Upper lobe of left lung (tissue), 6 donors: Measurements from ENCODE around the gene MKRN1. TPM values are rescaled to one million over a fixed set of nuclear protein-coding genes. Genes with fewer than 3 reads are reported as not detected.
A peak's percentile ranks its signal among the peaks of the same experiment; 100 is the strongest.
"Not testable (repeated sequence)": the region's sequence is repeated elsewhere in the genome, so short reads cannot be mapped to it uniquely, and the experiment has no call there.

Source experiments
- ATAC-seq, 2 donors: fragments of 200-7000 bp; cut with Tn5 transposase; one replicate each; pipeline ENCODE4 v1.9.1; 2022; ENCODE audit warnings: mild to moderate bottlenecking in 2 of 2, moderate library complexity in 2 of 2; ENCODE audit not compliant: low FRiP score in 2 of 2
- DNase-seq, 2 donors: peaks; one replicate each; pipeline ENCODE4 v3.0.0-alpha.2; 2019 to 2020
- H3K27ac ChIP-seq, 4 donors: fragments of 200-600 bp; sonication (generic); one replicate each; pipeline ENCODE4 v1.5.1; 2016 to 2019
- H3K27me3 ChIP-seq, 4 donors: fragments of 200-600 bp; sonication (generic); one replicate each; pipeline ENCODE4 v1.5.1; 2017 to 2019
- H3K36me3 ChIP-seq, 4 donors: fragments of 200-600 bp; sonication (generic); one replicate each; pipeline ENCODE4 v1.5.1; 2016 to 2019
- H3K4me1 ChIP-seq, 4 donors: fragments of 200-600 bp; sonication (generic); one replicate each; pipeline ENCODE4 v1.5.1; 2018 to 2019
- H3K4me3 ChIP-seq, 4 donors: fragments of 200-600 bp; sonication (generic); one replicate each; pipeline ENCODE4 v1.5.1; 2017 to 2019; ENCODE audit warnings: mild to moderate bottlenecking in 2 of 4, moderate library complexity in 1 of 4
- H3K9me3 ChIP-seq, 4 donors: fragments of 200-600 bp; sonication (generic); one replicate each; pipeline ENCODE4 v1.5.1; 2018 to 2019
- EP300 ChIP-seq, 4 donors: sonication (generic); formaldehyde crosslinking; IDR thresholded peaks; one replicate each; pipeline ENCODE4 v1.5.1; 2017; ENCODE audit warnings: antibody characterized with exemption in 4 of 4, control low read depth in 2 of 4
- POLR2A ChIP-seq, 4 donors: fragments of 450-650 bp; IDR thresholded peaks; one replicate each; pipeline ENCODE4 v1.5.1; 2016 to 2017; ENCODE audit warnings: antibody characterized with exemption in 4 of 4, mild to moderate bottlenecking in 2 of 4
- POLR2AphosphoS5 ChIP-seq, 2 donors: sonication (generic); formaldehyde crosslinking; IDR thresholded peaks; one replicate each; pipeline ENCODE4 v1.5.1; 2017; ENCODE audit warnings: antibody characterized with exemption in 2 of 2
- WGBS, 2 donors: methylation state at CpG; one replicate each; pipeline ENCODE4 v1.1.5; 2017 to 2018; 5-methylcytosine and 5-hydroxymethylcytosine counted together
- total RNA-seq, 6 donors: library from RNA; depleted of rRNA in 4 of 6; stranded (reverse); fragments of >200 nt in 4 of 6; gene quantifications; one replicate each; pipeline versions ENCODE4 v1.1.0 to v1.2.1, GENCODE V29; 2016 to 2021
- TF ChIP-seq, protein P1 (sequence below), 6 experiments: fragments of 450-650 bp in 4 of 6; fragments of 200-600 bp in 2 of 6; sonication (generic) in 2 of 6; IDR thresholded peaks; one replicate each; pipeline ENCODE4 v1.5.1; 2016 to 2019; ENCODE audit warnings: antibody characterized with exemption in 6 of 6
- donor health status: DM: no; HTN: no; CAD: no; lungs with moderate emphysema.
- donor health status: DM: no; HTN: yes; CAD: no; lungs with severe emphysema.

MKRN1 gene
- total RNA-seq, 6 donors from 2014 or later, result 64.9 to 123 (median 97.9) TPM

DNA sequence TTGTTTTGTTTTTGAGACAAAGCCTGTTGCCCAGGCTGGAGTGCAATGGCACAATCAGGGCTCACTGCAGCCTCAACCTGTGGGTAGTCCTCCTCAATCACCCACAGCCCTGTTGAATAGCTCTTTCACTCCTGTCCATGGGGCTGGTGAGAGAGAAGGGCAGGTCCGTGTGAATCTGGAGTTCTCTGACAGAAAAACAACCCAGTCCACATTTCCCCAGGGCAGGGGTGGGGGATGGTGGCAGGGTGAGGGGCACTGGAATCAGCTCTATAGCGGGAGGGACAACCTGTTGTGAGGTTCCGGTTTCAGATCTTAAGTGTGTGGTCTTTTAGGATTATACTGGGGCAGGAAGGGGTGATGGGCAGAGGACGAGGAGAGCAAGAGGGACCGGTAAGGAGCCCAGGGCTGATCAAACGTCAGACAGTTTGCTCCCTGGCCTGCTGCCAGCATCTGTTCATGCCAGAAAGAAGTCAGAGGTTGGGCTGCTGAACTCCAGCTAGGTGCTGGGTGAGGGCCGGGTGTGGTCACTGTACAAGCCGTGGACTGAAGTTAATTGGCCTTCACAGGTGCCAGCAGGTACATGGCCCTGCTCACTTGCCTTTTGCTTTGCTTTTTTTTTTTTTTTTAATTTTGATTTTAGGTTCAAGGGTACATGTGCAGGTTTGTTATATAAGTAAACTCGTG lies 33.2 kb upstream of the MKRN1 start:
- Histone ChIP-seq H3K4me1 (peaks cover 0 to 3% (median 0%) of the 10 kb centered on the region in 4 donors), H3K27ac (no peak overlapping the region), H3K4me3 (no peak overlapping the region), H3K9me3 (no peaks in the 10 kb centered on the region), H3K36me3 (no peaks in the 10 kb centered on the region), H3K27me3 (no peaks in the 10 kb centered on the region)
- ATAC-seq (peak in 1 of 2 donors; percentile 52), DNase-seq (peak in 1 of 2 donors; percentile 66)
- WGBS, 2 donors, result 39 to 43% methylated on average over 9 of the region's 9 CpGs
- TF ChIP-seq POLR2AphosphoS5 (IDR thresholded peaks at IDR 0.05) (no peak), EP300 (IDR thresholded peaks at IDR 0.05) (no peak), POLR2A (IDR thresholded peaks at IDR 0.05) (no peak)
- TF ChIP-seq, protein P1, sequence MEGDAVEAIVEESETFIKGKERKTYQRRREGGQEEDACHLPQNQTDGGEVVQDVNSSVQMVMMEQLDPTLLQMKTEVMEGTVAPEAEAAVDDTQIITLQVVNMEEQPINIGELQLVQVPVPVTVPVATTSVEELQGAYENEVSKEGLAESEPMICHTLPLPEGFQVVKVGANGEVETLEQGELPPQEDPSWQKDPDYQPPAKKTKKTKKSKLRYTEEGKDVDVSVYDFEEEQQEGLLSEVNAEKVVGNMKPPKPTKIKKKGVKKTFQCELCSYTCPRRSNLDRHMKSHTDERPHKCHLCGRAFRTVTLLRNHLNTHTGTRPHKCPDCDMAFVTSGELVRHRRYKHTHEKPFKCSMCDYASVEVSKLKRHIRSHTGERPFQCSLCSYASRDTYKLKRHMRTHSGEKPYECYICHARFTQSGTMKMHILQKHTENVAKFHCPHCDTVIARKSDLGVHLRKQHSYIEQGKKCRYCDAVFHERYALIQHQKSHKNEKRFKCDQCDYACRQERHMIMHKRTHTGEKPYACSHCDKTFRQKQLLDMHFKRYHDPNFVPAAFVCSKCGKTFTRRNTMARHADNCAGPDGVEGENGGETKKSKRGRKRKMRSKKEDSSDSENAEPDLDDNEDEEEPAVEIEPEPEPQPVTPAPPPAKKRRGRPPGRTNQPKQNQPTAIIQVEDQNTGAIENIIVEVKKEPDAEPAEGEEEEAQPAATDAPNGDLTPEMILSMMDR (IDR thresholded peaks at IDR 0.05), result no peak

DNA sequence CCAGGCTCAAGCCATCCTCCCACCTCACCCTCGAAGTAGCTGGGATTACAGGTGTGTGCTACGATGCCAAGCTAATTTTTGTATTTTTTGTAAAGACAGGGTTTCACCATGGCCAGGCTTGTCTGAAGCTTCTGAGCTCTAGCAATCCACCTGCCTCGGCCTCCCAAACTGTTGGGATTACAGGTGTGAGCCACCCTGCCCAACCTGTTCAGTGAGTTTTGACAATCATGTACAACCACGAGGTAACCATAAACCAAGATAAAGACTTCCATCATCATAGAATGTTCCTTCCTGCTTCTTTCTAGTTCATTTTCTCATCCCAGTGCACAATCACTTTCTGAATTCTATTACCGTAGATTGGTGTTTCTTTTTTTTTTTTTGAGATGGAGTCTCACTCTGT lies 30.5 kb upstream of the MKRN1 start:
- Histone ChIP-seq H3K36me3 (no peaks in the 10 kb centered on the region), H3K27ac (no peak overlapping the region), H3K4me3 (no peak overlapping the region), H3K27me3 (no peaks in the 10 kb centered on the region), H3K9me3 (no peaks in the 10 kb centered on the region), H3K4me1 (peaks cover 0 to 6% (median 5%) of the 10 kb centered on the region in 4 donors)
- TF ChIP-seq POLR2AphosphoS5 (IDR thresholded peaks at IDR 0.05) (no peak), POLR2A (IDR thresholded peaks at IDR 0.05) (no peak)
- no peak for ATAC-seq
- no peak for DNase-seq
- WGBS, 2 donors, result 72 to 78% methylated on average over 4 of the region's 5 CpGs

- not testable (repeated sequence) for H3K9me3 ChIP-seq, H3K27me3 ChIP-seq, ATAC-seq, H3K4me3 ChIP-seq, H3K4me1 ChIP-seq, H3K27ac ChIP-seq, DNase-seq, H3K36me3 ChIP-seq
- 79 to 95% methylated on average over 6 of the region's 6 CpGs for WGBS, 2 donors
These were observed 28.3 kb upstream of the MKRN1 start for GRCh38 chr7:140507556-140507955.

GRCh38 chr7:140506788-140507464 lies 27.6 kb upstream of the MKRN1 start:
- Histone ChIP-seq H3K36me3 (no peaks in the 10 kb centered on the region), H3K27me3 (no peaks in the 10 kb centered on the region), H3K4me1 (peaks cover 0 to 6% (median 5%) of the 10 kb centered on the region in 4 donors), H3K4me3 (no peak overlapping the region), H3K9me3 (no peaks in the 10 kb centered on the region), H3K27ac (no peak overlapping the region)
- TF ChIP-seq EP300 (IDR thresholded peaks at IDR 0.05) (no peak), POLR2AphosphoS5 (IDR thresholded peaks at IDR 0.05) (no peak), POLR2A (IDR thresholded peaks at IDR 0.05) (no peak)
- TF ChIP-seq, protein P1 (IDR thresholded peaks at IDR 0.05), result no peak
- DNase-seq (peak in 1 of 2 donors; percentile 30), ATAC-seq (no peak)
- 60 to 73% methylated on average over 5 of the region's 5 CpGs for WGBS, 2 donors

GRCh38 chr7:140501966-140502365 lies 22.7 kb upstream of the MKRN1 start:
- Histone ChIP-seq H3K9me3 (no peaks in the 10 kb centered on the region), H3K27me3 (no peaks in the 10 kb centered on the region), H3K36me3 (no peaks in the 10 kb centered on the region), H3K27ac (no peak overlapping the region), H3K4me1 (peaks cover 0 to 4% (median 1%) of the 10 kb centered on the region in 4 donors), H3K4me3 (no peak overlapping the region)
- no peak for DNase-seq
- 85 to 90% methylated on average over 4 to 5 of the region's 5 CpGs for WGBS, 2 donors
- ATAC-seq, result no peak
- TF ChIP-seq, protein P1 (IDR thresholded peaks at IDR 0.05), result no peak
- TF ChIP-seq POLR2A (IDR thresholded peaks at IDR 0.05), result no peak

- WGBS, 2 donors, result 91 to 94% methylated on average over 7 of the region's 7 CpGs
These were observed 18.5 kb upstream of the MKRN1 start for GRCh38 chr7:140497807-140498206.

More at GRCh38 chr7:140497807-140498206, 18.5 kb upstream of the MKRN1 start:
- not testable (repeated sequence) for H3K4me1 ChIP-seq, H3K4me3 ChIP-seq, ATAC-seq, H3K27me3 ChIP-seq, H3K27ac ChIP-seq, DNase-seq, H3K9me3 ChIP-seq, H3K36me3 ChIP-seq
